Activated CD8-positive, alpha-beta T cell treated with anti-CD3 and anti-CD28 coated beads for 36 hours (primary cell): ENCODE data around the gene CYP2C18. TPM values are rescaled to one million over a fixed set of nuclear protein-coding genes. Genes with fewer than 3 reads are reported as not detected.
"Not testable (repeated sequence)": the region's sequence is repeated elsewhere in the genome, so short reads cannot be mapped to it uniquely, and the experiment has no call there.

Experiments
- ATAC-seq: fragments of 200-7000 bp; cut with Tn5 transposase; one replicate; pipeline ENCODE4 v1.10.0; 2021; ENCODE audit warnings: mild to moderate bottlenecking, moderate library complexity
- CTCF ChIA-PET: fragments of 350-600 bp; sonication (Branson Sonifier 250); formaldehyde crosslinking; loops from one replicate; lab custom pipeline; 2021; ENCODE audit warnings: antibody characterized with exemption; lab: Charles Lee
- POLR2A ChIA-PET: fragments of 350-600 bp; sonication (Branson Sonifier 250); formaldehyde crosslinking; loops from one replicate; lab custom pipeline; 2021; ENCODE audit warnings: antibody characterized with exemption; lab: Charles Lee
- DNase-seq: peaks from one replicate; pipeline ENCODE4 v3.0.0-alpha.2; 2020
- H3K27ac Mint-ChIP-seq: one replicate; pipeline ENCODE4 v1.8.0; 2021; ENCODE audit warnings: mild to moderate bottlenecking, mixed read lengths
- H3K27me3 Mint-ChIP-seq: one replicate; pipeline ENCODE4 v1.8.0; 2021; ENCODE audit warnings: mixed read lengths
- H3K36me3 Mint-ChIP-seq: one replicate; pipeline ENCODE4 v1.8.0; 2021; ENCODE audit warnings: low read depth, mixed read lengths
- H3K4me1 Mint-ChIP-seq: one replicate; pipeline ENCODE4 v1.8.0; 2021; ENCODE audit warnings: low read depth, mixed read lengths
- H3K4me3 Mint-ChIP-seq: one replicate; pipeline ENCODE4 v1.8.0; 2021; ENCODE audit warnings: mild to moderate bottlenecking, moderate library complexity, mixed read lengths
- H3K9me3 Mint-ChIP-seq: one replicate; pipeline ENCODE4 v1.8.0; 2021; ENCODE audit warnings: mixed read lengths
- intact Hi-C: fragments of 100-400 bp; cut with micrococcal nuclease; formaldehyde crosslinking; loops from one replicate; pipeline ENCODE4 v1.10.0; 2022
- total RNA-seq, 2 experiments: library from RNA; stranded (reverse); gene quantifications; one replicate each; pipeline ENCODE4 v1.2.3, GENCODE V29; 2021
- TF ChIP-seq, protein P1 (sequence below): fragments of 200-600 bp; IDR thresholded peaks from one replicate; pipeline ENCODE4 v1.8.0; 2022; ENCODE audit warnings: antibody characterized with exemption, mild to moderate bottlenecking

Gene CYP2C18
- total RNA-seq, 2 experiments from 2014 or later: not detected

DNA sequence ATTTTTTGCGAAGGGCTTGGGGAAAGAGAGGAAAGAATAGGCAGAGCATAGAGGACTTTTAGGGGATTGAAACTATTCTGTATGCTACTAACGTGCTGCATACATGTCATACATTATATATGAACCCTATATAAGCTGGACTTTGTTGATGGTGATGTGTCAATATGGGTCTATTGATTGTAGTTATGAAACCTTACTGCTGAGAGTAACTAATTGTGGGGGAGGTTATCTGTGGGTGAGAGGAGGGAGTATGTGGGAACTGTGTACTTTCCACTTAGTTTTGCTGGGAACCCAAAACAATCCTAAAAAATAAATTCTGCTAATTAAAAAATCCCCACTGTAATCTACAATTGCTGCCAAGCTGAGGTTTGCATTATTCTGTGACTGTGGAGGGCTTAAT, 63.6 kb downstream of the CYP2C18 start:
- CTCF ChIA-PET: no interaction called here

DNA sequence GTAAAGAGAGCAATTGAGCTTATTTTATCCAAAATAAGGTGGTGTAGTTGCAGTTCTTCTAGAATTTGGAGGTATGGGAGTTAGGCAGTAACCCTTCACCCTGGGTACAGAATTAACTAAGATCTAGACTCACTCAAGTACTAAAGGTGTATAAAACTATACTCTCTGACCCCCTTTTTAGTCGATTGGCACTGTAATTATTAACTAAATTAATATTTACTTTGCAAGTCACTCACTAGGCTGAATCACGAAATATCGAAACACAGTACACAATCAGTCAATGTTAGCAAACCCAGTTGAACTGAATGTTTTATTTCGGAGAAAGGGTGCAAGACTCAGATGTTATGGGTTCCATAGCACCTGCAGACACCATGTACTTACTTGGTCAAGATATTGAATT, 64.3 kb downstream of the CYP2C18 start:
- Mint-ChIP-seq H3K27ac (no peak overlapping the region), H3K36me3 (no peaks in the 10 kb centered on the region), H3K4me3 (no peak overlapping the region), H3K9me3 (peaks cover 11% of the 10 kb centered on the region), H3K4me1 (no peaks in the 10 kb centered on the region), H3K27me3 (no peaks in the 10 kb centered on the region)
- ChIA-PET POLR2A (no interaction called here), CTCF (no interaction called here)
- TF ChIP-seq, protein P1, sequence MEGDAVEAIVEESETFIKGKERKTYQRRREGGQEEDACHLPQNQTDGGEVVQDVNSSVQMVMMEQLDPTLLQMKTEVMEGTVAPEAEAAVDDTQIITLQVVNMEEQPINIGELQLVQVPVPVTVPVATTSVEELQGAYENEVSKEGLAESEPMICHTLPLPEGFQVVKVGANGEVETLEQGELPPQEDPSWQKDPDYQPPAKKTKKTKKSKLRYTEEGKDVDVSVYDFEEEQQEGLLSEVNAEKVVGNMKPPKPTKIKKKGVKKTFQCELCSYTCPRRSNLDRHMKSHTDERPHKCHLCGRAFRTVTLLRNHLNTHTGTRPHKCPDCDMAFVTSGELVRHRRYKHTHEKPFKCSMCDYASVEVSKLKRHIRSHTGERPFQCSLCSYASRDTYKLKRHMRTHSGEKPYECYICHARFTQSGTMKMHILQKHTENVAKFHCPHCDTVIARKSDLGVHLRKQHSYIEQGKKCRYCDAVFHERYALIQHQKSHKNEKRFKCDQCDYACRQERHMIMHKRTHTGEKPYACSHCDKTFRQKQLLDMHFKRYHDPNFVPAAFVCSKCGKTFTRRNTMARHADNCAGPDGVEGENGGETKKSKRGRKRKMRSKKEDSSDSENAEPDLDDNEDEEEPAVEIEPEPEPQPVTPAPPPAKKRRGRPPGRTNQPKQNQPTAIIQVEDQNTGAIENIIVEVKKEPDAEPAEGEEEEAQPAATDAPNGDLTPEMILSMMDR: no peak
- ATAC-seq (no peak), DNase-seq (no peak)
- intact Hi-C loops: no loop called here

More for the DNA sequence above, 63.6 kb downstream of the CYP2C18 start:
- Mint-ChIP-seq H3K27ac (no peak overlapping the region), H3K9me3 (peaks cover 16% of the 10 kb centered on the region), H3K4me1 (no peaks in the 10 kb centered on the region), H3K4me3 (no peak overlapping the region), H3K36me3 (no peaks in the 10 kb centered on the region), H3K27me3 (no peaks in the 10 kb centered on the region)
- POLR2A ChIA-PET: no interaction called here
- DNase-seq (no peak), ATAC-seq (no peak)
- intact Hi-C loops: no loop called here
- TF ChIP-seq, protein P1: no peak

DNA sequence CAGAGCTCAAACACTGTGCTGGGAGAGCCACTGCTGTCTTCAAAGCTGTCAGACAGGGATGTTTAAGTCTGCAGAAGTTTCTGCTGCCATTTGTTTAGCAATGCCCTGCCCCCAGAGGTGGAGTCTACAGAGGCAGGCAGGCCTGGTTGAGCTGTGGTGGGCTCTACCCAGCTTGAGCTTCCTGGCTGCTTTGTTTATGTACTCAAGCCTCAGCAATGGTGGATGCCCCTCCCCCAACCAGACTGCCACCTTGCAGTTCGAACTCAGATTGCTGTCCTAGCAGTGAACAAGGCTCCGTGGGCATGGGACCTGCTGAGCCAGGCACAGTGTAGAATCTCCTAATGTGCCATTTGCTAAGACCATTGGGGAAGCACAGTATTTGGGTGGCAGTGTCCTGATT, 74.4 kb downstream of the CYP2C18 start:
- Mint-ChIP-seq H3K36me3 (no peaks in the 10 kb centered on the region), H3K4me1 (no peaks in the 10 kb centered on the region), H3K27me3 (no peaks in the 10 kb centered on the region), H3K27ac (no peak overlapping the region), H3K9me3 (peaks cover 8% of the 10 kb centered on the region), H3K4me3 (no peak overlapping the region)
- intact Hi-C loops: no loop called here
- no peak for DNase-seq
- ChIA-PET POLR2A (no interaction called here), CTCF (no interaction called here)
- TF ChIP-seq, protein P1: no peak
- ATAC-seq: no peak

DNA sequence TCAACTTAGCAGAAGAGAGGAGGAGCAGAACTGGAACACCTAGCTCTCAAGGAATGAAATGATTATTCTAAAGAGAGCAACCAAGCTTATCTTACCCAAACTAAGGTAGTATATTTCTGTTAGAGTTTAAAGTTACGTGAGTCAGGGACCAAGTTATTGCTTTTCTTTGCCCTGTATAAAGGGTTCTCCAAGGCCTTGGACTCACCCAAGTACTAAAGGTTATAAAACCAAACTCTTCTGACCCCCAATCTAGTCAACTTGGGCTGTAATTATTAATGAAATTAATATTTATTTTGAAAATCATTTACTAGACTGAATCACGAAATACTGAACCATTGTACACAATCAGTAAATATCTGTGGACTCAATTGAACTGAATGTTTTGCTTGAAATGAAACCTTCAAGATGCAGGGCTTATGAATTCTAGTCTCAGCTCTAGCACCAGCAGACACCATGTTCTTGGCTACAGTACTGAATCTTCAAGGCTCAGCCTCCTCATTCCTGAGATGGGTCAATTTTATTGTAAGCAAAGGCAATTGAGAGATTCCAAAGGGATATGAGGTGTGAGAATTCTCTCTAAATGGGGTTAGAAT, 77.2 kb downstream of the CYP2C18 start:
- no peak overlapping the region for H3K4me3 Mint-ChIP-seq
- DNase-seq (no peak), ATAC-seq (no peak)
- intact Hi-C loops: no loop called here
- POLR2A ChIA-PET: no interaction called here
- TF ChIP-seq, protein P1: no peak
- no peaks in the 10 kb centered on the region for H3K27me3 Mint-ChIP-seq
- H3K4me1 Mint-ChIP-seq: no peaks in the 10 kb centered on the region
- H3K36me3 Mint-ChIP-seq: no peaks in the 10 kb centered on the region
- peaks cover 6% of the 10 kb centered on the region for H3K9me3 Mint-ChIP-seq
- no peak overlapping the region for H3K27ac Mint-ChIP-seq
- CTCF ChIA-PET: no interaction called here

DNA sequence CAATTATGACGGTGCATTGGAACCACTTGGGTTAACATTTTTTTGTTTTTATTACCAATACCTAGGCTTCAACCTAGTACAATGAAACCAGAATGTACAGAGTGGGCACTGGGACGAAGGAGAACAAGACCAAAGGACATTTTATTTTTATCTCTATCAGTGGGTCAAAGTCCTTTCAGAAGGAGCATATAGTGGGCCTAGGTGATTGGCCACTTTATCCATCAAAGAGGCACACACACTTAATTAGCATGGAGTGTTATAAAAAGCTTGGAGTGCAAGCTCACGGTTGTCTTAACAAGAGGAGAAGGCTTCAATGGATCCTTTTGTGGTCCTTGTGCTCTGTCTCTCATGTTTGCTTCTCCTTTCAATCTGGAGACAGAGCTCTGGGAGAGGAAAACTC, 78.9 kb downstream of the CYP2C18 start, which contains the start of gene CYP2C19:
CYP2C19 (plus strand) TSS at position 289 of the 400 bp plus-strand sequence; CDS start at position 314, 25 bp downstream.
- Mint-ChIP-seq H3K27me3 (no peaks in the 10 kb centered on the region), H3K4me1 (no peaks in the 10 kb centered on the region), H3K4me3 (no peak within 1 kb of the TSS), H3K9me3 (peaks cover 1% of the 10 kb centered on the region), H3K27ac (no peak within 1 kb of the TSS), H3K36me3 (no peaks in the 10 kb centered on the region)
- POLR2A ChIA-PET: no interaction called here
- intact Hi-C loops: no loop called here
- TF ChIP-seq, protein P1: no peak
- DNase-seq (no peak), ATAC-seq (no peak)
- CTCF ChIA-PET: no interaction called here

DNA sequence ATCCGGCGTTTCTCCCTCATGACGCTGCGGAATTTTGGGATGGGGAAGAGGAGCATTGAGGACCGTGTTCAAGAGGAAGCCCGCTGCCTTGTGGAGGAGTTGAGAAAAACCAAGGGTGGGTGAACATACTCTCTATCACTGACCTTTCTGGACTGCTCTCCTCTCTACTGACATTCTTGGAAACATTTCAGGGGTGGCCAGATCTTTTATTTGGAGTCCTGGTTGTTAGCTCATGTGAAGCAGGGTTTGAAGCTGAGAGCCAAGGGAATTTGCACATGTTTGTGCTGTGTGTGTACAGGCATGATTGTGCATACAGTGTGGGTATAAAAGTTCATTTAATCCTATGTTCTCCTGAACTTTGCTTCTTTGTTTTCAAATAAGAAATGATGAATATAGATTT, 91.9 kb downstream of the CYP2C18 start:
- POLR2A ChIA-PET, DNase-seq, intact Hi-C loops, CTCF ChIA-PET, ATAC-seq, H3K27ac Mint-ChIP-seq, H3K27me3 Mint-ChIP-seq, H3K4me1 Mint-ChIP-seq, H3K4me3 Mint-ChIP-seq, H3K36me3 Mint-ChIP-seq, H3K9me3 Mint-ChIP-seq: not testable (repeated sequence)
